HG03135 (cell line): ENCODE measurements around the gene COX19.
"Not testable (repeated sequence)": the region's sequence is repeated elsewhere in the genome, so short reads cannot be mapped to it uniquely, and the experiment has no call there.

Experiments
- ATAC-seq: cut with Tn5 transposase; IDR thresholded peaks from one replicate; pipeline ENCODE4 v1.9.1; 2021; ENCODE audit warnings: mild to moderate bottlenecking, moderate library complexity; ENCODE audit not compliant: unreplicated experiment

COX19 gene

GRCh38 chr7:963236-964078 is 11.9 kb downstream of the COX19 start:
- ATAC-seq: no peak

- ATAC-seq: no peak
Measured at GRCh38 chr7:962401-963081, 12.8 kb downstream of the COX19 start.

GRCh38 chr7:961546-962400 is 13.6 kb downstream of the COX19 start:
- no peak for ATAC-seq

DNA sequence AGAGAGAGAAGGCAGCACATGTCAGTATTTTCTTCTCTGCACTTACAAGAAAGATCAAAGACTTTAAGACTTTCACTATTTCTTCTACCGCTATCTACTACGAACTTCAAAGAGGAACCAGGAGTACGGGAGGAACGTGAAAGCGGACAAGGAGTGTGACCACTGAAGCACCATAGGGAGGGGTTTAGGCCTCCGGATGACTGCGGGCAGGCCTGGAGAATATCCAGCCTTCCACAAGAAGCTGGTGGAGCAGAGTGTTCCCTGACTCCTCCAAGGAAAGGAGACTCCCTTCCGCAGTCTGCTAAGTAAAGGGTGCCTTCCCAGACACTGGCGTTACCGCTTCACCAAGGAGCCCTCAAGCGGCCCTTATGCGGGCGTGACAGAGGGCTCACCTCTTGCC is 14.4 kb downstream of the COX19 start:
- ATAC-seq: not testable (repeated sequence)

- ATAC-seq: no peak
Measured at GRCh38 chr7:960269-960871, 15.0 kb downstream of the COX19 start.

DNA sequence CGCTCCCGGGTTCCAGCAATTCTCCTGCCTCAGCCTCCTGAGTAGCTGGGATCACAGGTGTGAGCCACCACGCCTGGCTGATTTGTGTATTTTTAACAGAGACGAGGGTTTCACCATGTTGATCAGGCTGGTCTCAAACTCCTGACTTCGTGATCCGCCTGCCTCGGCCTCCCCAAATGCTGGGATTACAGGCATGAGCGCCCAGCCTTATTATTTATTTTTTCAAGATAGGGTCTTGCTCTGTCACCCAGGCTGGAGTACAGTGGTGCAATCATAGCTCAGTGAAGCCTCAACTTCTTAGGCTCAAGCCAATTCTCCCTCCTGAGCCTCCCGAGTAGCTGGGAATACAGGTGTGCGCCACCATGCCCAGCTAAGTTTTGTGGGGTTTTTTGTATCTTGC is 15.6 kb downstream of the COX19 start:
- ATAC-seq: not testable (repeated sequence)

GRCh38 chr7:959271-959670 is 16.1 kb downstream of the COX19 start:
- ATAC-seq: no peak

GRCh38 chr7:958221-959200 is 16.8 kb downstream of the COX19 start:
- no peak for ATAC-seq

- no peak for ATAC-seq
Measured at GRCh38 chr7:957418-958220, 17.7 kb downstream of the COX19 start.

- no peak for ATAC-seq
Measured at GRCh38 chr7:956031-956430, 19.3 kb downstream of the COX19 start.

DNA sequence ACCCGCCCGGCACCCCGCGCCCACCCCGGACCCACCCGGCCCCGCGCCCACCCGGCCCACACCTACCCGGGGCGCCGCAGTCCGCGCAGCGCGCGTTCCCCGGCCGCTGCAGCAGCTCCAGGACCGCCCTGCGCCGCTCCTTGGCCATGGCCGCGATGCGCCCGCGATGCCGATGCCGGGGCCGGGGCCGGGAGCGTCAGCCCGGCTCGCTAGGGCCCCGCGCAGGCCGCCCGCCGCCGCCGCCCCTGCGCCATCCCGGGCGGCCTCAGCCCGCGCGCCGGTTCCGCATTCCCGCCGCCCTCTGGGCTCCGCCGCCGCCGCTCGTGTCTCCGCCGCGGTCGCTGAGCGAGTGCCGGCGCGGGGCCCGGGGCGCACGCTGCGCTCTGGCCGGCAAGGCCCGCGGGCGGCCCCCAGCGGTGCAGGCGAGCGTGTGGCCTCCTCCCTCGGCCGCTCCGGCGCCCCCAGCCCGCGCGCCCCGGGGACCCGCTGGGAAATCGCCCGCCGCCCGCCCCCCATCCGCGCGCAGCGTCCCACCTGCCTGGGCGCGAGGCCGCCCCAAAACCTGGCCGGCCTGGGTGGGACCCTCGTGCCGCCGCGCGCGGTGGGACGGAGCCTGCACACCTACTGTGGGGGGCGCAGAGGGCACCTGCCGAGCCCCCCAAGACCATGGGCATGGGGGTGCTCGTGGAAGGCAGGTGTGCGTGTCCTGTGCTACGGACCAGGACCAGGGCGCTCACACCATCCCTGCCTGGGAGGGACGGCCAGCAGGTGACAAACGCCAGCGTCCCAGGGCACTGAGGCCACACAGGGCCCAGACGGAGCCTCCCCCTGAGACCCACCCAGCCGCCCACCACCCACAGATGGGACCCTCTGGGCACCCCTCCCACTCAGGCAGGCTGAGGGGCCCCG is 20.8 kb downstream of the COX19 start, which contains the start of gene ADAP1:
Gene ADAP1 (minus strand): TSS at position 351 of the 909 bp plus-strand sequence. CDS start 203 bp downstream, at position 148.
- peak; percentile 46 for ATAC-seq

DNA sequence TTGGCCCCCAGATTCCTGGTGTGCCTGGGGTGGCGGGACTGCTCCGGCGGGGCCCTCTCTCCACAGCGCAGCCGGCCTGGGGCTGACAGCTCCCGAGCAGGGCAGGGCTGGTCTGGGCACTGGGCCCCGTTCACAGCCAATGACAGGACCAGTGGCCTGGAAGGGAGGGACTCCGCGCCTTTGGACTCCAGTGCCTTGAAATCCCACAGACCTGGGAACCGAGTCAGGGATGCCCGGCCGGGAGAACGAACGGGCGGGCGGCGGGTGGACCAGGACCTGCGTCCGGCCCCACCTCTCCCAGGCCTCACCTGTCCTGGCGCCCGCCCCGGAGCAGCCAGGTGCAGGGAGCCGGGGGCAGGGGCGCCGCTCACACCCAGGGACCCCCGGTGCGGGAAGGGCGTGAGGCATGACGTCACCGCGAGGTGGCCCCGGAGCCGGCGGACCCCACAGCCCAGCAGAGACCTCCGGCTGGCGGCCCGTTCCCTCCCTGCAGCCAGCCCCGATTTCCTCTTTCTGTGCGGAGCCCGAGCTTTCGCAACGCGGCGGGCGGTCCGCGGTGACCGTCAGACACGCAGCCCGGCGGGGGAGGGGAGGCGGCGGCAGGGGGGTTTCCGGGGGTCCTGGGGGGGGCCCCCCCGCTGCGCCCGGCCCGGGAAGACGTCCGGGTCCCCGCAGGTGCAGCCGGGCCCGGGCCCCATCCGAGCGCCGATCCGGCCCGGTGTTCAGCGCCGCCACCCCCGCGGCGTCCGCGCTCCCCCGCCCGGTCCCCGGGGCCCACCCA is 21.6 kb downstream of the COX19 start:
- peak; percentile 27 for ATAC-seq

DNA sequence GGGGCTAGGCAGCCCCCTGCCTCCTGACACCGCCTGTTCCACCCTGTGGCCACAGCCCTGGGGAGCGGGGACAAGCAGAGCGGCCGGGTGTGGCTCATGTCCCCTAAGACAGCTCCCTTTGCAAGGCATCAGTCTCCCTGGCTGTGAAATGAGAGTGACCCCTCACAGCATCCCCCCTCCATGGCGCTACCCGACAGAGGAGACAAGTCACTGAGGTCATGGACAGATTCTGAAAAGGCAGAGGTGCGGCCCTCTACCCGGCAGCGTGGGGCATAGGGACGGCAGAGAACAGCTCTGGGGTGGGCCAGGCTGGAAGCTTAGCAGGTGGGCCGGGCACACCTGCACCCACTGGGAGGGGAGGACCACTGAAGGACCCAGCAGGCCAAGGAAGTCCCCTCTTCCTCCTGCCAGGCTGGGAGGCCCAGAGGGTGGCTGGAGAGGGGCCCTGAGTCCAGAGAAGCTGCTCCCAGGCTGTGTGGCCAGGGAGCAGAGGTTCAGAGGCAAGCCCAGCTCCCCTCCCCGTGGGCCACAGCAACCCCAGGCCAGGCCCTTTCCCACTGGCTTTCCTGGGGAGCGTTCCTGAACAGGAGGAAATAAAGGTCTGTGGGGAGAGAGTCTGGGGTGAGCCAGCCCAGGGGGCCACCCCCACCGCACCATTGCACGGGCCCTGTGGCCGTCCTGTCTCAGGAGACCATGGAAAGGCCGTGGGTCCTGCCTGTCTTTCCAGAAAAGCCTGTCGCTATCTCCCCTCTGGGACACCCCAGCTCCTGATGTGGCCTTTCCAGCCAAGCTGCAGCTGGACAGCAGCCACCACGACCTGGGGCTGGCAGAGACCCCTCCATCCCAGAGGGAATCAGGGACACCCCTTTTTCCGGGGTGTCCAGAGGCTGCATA is 22.6 kb downstream of the COX19 start:
- no peak for ATAC-seq

DNA sequence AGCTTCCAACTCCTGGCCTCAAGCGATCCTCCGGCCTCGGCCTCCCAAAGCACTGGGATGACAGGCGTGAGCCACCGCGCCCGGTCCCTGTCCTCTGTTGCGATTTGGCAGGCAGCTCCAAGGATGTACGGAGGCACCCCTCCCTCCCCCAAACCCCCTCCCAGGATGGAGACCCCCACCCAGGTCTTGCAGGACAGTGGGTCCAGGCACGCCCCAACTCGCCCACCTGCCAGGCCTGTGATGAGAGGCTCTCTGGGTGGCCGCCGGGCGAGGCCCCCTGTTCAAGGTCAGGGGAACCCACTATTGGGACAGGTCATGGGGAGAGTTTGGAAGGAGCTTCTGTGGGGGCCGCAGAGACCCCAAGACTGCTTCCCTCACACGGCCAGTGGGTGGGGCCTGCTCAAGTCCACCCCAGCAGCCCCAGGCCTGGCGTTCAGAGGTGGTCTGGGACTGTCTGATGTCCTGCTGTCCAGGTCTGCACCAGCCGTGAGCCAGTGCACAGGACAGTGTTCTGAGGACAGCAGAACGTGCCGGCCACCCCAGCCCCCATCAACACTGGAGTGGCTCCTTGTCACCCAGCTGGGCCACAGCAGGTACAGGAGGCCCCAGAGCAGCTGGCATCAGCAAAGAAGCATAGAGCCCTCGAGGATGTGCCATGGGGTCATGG is 23.3 kb downstream of the COX19 start:
- no peak for ATAC-seq
